ENCODE results near the gene EIPR1.
A peak's percentile ranks its signal among the peaks of the same experiment; 100 is the strongest.

EIPR1 gene

DNA sequence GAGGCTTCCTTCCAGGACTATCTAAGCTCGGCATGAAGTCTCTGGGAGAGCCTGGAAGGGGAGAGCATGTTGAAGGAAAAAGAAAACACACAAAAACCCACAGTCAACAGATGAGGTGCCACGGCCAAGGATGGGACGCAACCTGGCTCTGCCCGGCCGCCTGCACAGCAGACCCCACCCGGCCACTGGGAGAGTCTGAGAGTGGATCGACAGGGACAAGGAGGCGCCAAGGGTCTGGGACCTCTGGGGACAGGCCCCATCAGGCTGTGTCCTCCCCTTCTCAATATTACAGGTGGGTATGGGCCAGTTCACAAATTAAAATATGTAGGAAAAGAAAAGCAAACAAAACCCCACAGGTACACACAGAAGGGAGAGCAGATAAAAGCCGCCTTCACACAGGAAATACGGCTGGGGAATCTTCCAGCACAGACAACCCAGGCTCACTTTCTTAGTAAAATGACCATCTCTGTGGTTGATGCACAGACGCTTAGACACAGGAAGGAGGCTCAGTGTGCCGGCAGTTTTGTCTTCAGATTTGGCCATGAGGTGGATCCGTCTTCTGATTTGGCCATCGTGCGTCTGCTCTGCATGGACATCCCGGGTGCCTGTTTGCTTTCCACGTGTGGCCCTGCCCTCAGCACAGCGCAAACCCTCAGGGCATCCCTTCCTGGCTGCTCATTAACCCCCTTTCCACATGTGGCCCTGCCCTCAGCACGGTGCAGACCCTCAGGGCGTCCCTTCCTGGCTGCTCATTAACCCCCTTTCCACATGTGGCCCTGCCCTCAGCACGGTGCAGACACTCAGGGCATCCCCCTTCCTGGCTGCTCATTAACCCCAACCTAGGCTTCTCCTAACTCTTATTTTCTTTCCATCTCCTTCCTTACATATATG lies 138.4 kb downstream of the EIPR1 start:
- Histone ChIP-seq H3K27ac (ENCODE audit: insufficient read depth in 1 of 2, low read depth in 1 of 2, low read length in 2 of 2, poor library complexity in 1 of 2, severe bottlenecking in 2 of 2) (no peak overlapping the region), H3K36me3 (ENCODE audit: control insufficient read depth in 4 of 4, insufficient read depth in 4 of 4, low read length in 3 of 4) (peaks cover 0 to 8% (median 2%) of the 10 kb centered on the region in 4 experiments), H3K9me3 (ENCODE audit: control extremely low read depth in 1 of 5, control insufficient read depth in 4 of 5, insufficient read depth in 2 of 5, low read depth in 1 of 5, low read length in 4 of 5) (no peaks in the 10 kb centered on the region), H3K4me3 (ENCODE audit: control insufficient read depth in 1 of 7, extremely low read depth in 1 of 7, insufficient read depth in 4 of 7, low read depth in 2 of 7, low read length in 6 of 7) (no peak overlapping the region), H3K27me3 (replicated peaks in 2 of 5; ENCODE audit: control insufficient read depth in 4 of 5, insufficient read depth in 5 of 5, low read length in 4 of 5) (peaks cover 0 to 9% (median 2%) of the 10 kb centered on the region in 5 experiments), H3K4me1 (ENCODE audit: control extremely low read depth in 1 of 4, control insufficient read depth in 4 of 4, insufficient read depth in 4 of 4, low read length in 3 of 4) (peaks cover 6 to 20% (median 16%) of the 10 kb centered on the region in 4 experiments)
- 74% methylated on average over 17 of the region's 21 CpGs for WGBS (ENCODE audit: insufficient coverage)
- no peak for DNase-seq
- CTCF ChIA-PET: no interaction called here
- POLR2A ChIA-PET: no interaction called here

DNA sequence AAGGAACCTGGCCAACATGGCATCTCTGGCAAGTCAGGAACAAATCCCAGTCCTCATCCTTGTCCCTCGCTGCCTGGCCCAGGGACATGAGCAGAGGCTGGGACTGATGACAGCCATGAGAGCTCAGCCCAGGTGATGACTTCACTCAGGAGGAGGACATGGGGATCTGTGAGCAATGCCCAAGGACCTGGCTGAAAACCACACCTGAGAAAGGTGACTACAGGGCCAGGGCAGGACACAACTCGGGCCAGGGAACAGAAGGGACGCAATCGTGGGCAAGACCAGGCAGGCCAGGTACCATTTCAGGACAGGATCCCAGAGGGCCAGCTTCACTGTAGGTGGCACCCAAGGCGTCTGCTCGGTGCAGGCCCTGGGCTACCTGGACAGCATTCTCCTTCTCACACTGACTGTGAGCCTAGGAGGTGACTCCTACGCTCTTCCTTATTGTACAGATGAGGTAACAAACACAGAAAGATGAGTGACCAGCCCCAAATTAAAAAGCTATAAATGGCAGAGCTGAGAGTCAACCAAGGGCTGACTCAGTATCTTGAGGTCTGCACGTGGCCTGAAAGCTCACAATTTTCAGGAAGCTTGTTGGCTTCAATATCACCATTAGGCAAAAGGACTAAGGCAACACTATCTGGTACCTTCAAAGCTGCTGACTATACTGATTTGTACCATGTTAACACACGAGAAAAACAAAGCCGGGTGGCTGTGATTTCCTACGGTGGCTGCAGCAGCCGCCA lies 141.1 kb downstream of the EIPR1 start:
- ChIA-PET POLR2A (no interaction called here), CTCF (no interaction called here)
- H3K9me3 ChIP-seq (ENCODE audit: control extremely low read depth in 1 of 5, control insufficient read depth in 4 of 5, insufficient read depth in 2 of 5, low read depth in 1 of 5, low read length in 4 of 5): peaks cover 0 to 1% (median 0%) of the 10 kb centered on the region in 5 experiments
- no peak overlapping the region for H3K4me3 ChIP-seq (ENCODE audit: control insufficient read depth in 1 of 7, extremely low read depth in 1 of 7, insufficient read depth in 4 of 7, low read depth in 2 of 7, low read length in 6 of 7)
- WGBS (ENCODE audit: insufficient coverage): 94% methylated on average over 11 of the region's 12 CpGs
- H3K36me3 ChIP-seq (ENCODE audit: control insufficient read depth in 4 of 4, insufficient read depth in 4 of 4, low read length in 3 of 4): peaks cover 0 to 12% (median 7%) of the 10 kb centered on the region in 4 experiments
- no peak for DNase-seq
- H3K4me1 ChIP-seq (ENCODE audit: control extremely low read depth in 1 of 4, control insufficient read depth in 4 of 4, insufficient read depth in 4 of 4, low read length in 3 of 4): peaks cover 0 to under 1% (median under 1%) of the 10 kb centered on the region in 4 experiments
- H3K27ac ChIP-seq (ENCODE audit: insufficient read depth in 1 of 2, low read depth in 1 of 2, low read length in 2 of 2, poor library complexity in 1 of 2, severe bottlenecking in 2 of 2): no peak overlapping the region
- peaks cover 0 to 9% (median 2%) of the 10 kb centered on the region in 5 experiments for H3K27me3 ChIP-seq (replicated peaks in 2 of 5; ENCODE audit: control insufficient read depth in 4 of 5, insufficient read depth in 5 of 5, low read length in 4 of 5)

DNA sequence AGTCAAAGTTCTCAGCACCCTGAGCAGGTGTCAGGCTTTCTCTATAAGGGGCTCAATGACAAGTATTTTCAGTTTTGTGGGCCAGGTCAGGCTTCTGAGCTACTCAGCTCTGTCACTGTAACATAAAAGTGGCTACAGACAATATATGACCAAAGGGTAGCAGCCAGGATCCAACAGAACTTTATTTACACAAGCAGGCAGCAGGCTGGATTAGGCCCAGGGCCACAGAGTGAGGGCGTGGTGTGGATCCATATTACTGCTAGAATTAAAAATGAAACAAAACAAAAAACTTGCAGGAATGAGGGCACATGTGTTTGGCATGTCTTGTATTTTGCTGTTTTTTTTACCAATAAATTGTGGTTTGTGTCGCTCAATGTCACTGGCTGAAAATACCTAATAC lies 143.7 kb downstream of the EIPR1 start:
- Histone ChIP-seq H3K36me3 (ENCODE audit: control insufficient read depth in 4 of 4, insufficient read depth in 4 of 4, low read length in 3 of 4) (peaks cover 0 to 12% (median 7%) of the 10 kb centered on the region in 4 experiments), H3K4me3 (ENCODE audit: control insufficient read depth in 1 of 7, extremely low read depth in 1 of 7, insufficient read depth in 4 of 7, low read depth in 2 of 7, low read length in 6 of 7) (no peak overlapping the region), H3K27ac (ENCODE audit: insufficient read depth in 1 of 2, low read depth in 1 of 2, low read length in 2 of 2, poor library complexity in 1 of 2, severe bottlenecking in 2 of 2) (no peak overlapping the region), H3K4me1 (ENCODE audit: control extremely low read depth in 1 of 4, control insufficient read depth in 4 of 4, insufficient read depth in 4 of 4, low read length in 3 of 4) (no peaks in the 10 kb centered on the region), H3K9me3 (ENCODE audit: control extremely low read depth in 1 of 5, control insufficient read depth in 4 of 5, insufficient read depth in 2 of 5, low read depth in 1 of 5, low read length in 4 of 5) (peaks cover 1 to 20% (median 6%) of the 10 kb centered on the region in 5 experiments), H3K27me3 (replicated peaks in 2 of 5; ENCODE audit: control insufficient read depth in 4 of 5, insufficient read depth in 5 of 5, low read length in 4 of 5) (no peaks in the 10 kb centered on the region)
- ChIA-PET POLR2A (no interaction called here), CTCF (no interaction called here)
- no peak for DNase-seq
- WGBS (ENCODE audit: insufficient coverage): 100% methylated on average over 1 of the region's 2 CpGs

DNA sequence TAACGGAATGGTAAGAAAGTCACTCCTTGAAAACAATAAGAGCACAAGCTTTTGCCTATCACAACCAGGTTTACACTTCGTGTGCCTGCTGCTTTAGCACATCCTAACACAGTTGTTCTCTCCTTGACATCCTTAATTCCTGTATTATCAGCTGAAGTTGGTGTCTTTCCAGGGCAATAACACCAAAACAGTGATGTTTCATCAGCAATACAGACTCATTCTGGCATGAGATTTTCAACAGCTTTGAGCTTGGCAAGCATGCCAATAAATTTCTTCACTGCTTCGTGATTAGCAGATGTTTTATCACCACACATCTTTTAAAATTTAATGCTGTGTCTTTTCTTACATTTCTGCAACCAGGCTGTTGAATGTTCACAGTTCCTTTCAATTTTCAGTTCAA lies 148.4 kb downstream of the EIPR1 start:
- POLR2A ChIA-PET: no interaction called here
- no peaks in the 10 kb centered on the region for H3K27me3 ChIP-seq (replicated peaks in 2 of 5; ENCODE audit: control insufficient read depth in 4 of 5, insufficient read depth in 5 of 5, low read length in 4 of 5)
- peaks cover 0 to 7% (median 4%) of the 10 kb centered on the region in 4 experiments for H3K36me3 ChIP-seq (ENCODE audit: control insufficient read depth in 4 of 4, insufficient read depth in 4 of 4, low read length in 3 of 4)
- no peak for DNase-seq
- no peak overlapping the region for H3K27ac ChIP-seq (ENCODE audit: insufficient read depth in 1 of 2, low read depth in 1 of 2, low read length in 2 of 2, poor library complexity in 1 of 2, severe bottlenecking in 2 of 2)
- CTCF ChIA-PET: no interaction called here
- H3K4me3 ChIP-seq (ENCODE audit: control insufficient read depth in 1 of 7, extremely low read depth in 1 of 7, insufficient read depth in 4 of 7, low read depth in 2 of 7, low read length in 6 of 7): no peak overlapping the region
- H3K9me3 ChIP-seq (ENCODE audit: control extremely low read depth in 1 of 5, control insufficient read depth in 4 of 5, insufficient read depth in 2 of 5, low read depth in 1 of 5, low read length in 4 of 5): peaks cover 1 to 53% (median 13%) of the 10 kb centered on the region in 5 experiments
- 94% methylated on average over 2 of the region's 3 CpGs for WGBS (ENCODE audit: insufficient coverage)
- H3K4me1 ChIP-seq (ENCODE audit: control extremely low read depth in 1 of 4, control insufficient read depth in 4 of 4, insufficient read depth in 4 of 4, low read length in 3 of 4): no peaks in the 10 kb centered on the region

DNA sequence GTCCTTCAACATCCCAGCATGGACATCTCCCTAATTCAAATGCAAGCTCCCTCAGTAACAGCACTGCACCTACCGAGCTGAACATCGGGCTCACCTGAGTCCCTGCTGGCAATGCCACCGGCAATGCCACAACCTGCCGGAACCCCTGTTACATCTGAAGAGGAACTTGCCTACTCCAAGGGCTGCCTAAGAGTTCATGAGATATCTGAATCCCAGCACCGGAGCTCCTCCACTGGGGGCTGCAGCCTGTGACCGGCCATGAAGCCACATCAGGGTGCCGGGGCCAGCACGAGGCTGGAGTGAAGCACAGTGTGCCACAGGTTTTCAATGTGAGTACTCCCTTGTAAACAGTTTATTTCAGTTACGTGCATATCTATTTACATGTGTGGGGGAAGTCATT lies 152.9 kb downstream of the EIPR1 start:
- Histone ChIP-seq H3K4me1 (ENCODE audit: control extremely low read depth in 1 of 4, control insufficient read depth in 4 of 4, insufficient read depth in 4 of 4, low read length in 3 of 4) (peaks cover 0 to 4% (median 0%) of the 10 kb centered on the region in 4 experiments), H3K9me3 (ENCODE audit: control extremely low read depth in 1 of 5, control insufficient read depth in 4 of 5, insufficient read depth in 2 of 5, low read depth in 1 of 5, low read length in 4 of 5) (peaks cover 0 to 70% (median 28%) of the 10 kb centered on the region in 5 experiments), H3K4me3 (ENCODE audit: control insufficient read depth in 1 of 7, extremely low read depth in 1 of 7, insufficient read depth in 4 of 7, low read depth in 2 of 7, low read length in 6 of 7) (no peak overlapping the region), H3K27ac (ENCODE audit: insufficient read depth in 1 of 2, low read depth in 1 of 2, low read length in 2 of 2, poor library complexity in 1 of 2, severe bottlenecking in 2 of 2) (no peak overlapping the region), H3K36me3 (ENCODE audit: control insufficient read depth in 4 of 4, insufficient read depth in 4 of 4, low read length in 3 of 4) (peaks cover 0 to 4% (median 2%) of the 10 kb centered on the region in 4 experiments), H3K27me3 (replicated peaks in 2 of 5; ENCODE audit: control insufficient read depth in 4 of 5, insufficient read depth in 5 of 5, low read length in 4 of 5) (no peaks in the 10 kb centered on the region)
- DNase-seq: no peak
- 81% methylated on average over 7 of the region's 9 CpGs for WGBS (ENCODE audit: insufficient coverage)
- CTCF ChIA-PET: no interaction called here
- POLR2A ChIA-PET: no interaction called here

DNA sequence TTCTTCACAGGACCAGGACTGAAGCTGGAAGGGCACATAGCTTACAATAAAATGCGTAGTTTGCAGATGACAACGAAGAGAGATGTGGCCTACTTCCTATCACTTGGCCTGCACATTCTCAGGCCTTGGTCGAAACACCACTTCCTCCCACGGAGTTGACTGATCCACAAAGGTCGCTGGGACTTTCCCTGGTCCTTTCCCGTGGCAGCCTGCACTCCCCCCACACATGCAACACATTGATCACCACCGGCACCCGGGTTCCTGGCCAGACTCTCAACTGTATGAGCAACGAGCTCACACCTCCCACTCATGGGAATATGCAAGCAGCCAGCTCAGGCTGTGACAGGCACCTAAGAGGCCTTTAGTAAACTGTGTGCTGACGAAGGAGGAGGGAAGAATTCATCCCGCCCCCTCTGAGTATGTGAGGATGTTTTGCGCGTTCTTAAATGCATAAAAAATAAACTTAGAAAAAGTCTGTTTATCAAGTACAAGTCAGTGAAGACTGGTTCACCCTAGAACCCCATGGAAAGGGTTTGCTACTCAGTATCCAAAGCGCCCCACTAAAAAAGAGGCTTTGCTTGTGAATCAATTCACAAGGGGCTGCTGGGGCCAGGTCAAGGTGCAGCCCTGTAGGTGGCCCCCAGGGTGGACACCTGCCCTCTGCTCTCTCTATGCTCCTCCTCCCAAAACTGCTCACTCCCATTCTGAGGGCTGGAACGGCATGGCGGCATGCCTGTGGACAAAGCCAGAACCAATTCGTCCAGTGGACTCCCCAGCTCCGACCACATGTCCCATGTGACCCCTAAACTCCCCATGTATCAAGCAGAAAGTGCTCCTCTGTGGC lies 154.3 kb downstream of the EIPR1 start:
- POLR2A ChIA-PET: no interaction called here
- H3K36me3 ChIP-seq (ENCODE audit: control insufficient read depth in 4 of 4, insufficient read depth in 4 of 4, low read length in 3 of 4): peaks cover 0 to 4% (median 2%) of the 10 kb centered on the region in 4 experiments
- H3K4me3 ChIP-seq (ENCODE audit: control insufficient read depth in 1 of 7, extremely low read depth in 1 of 7, insufficient read depth in 4 of 7, low read depth in 2 of 7, low read length in 6 of 7): no peak overlapping the region
- peaks cover 0 to 4% (median 0%) of the 10 kb centered on the region in 4 experiments for H3K4me1 ChIP-seq (ENCODE audit: control extremely low read depth in 1 of 4, control insufficient read depth in 4 of 4, insufficient read depth in 4 of 4, low read length in 3 of 4)
- peaks cover 0 to 61% (median 23%) of the 10 kb centered on the region in 5 experiments for H3K9me3 ChIP-seq (ENCODE audit: control extremely low read depth in 1 of 5, control insufficient read depth in 4 of 5, insufficient read depth in 2 of 5, low read depth in 1 of 5, low read length in 4 of 5)
- no peak overlapping the region for H3K27ac ChIP-seq (ENCODE audit: insufficient read depth in 1 of 2, low read depth in 1 of 2, low read length in 2 of 2, poor library complexity in 1 of 2, severe bottlenecking in 2 of 2)
- DNase-seq: peak in 1 of 3 donors; percentile 4
- CTCF ChIA-PET: no interaction called here
- no peaks in the 10 kb centered on the region for H3K27me3 ChIP-seq (replicated peaks in 2 of 5; ENCODE audit: control insufficient read depth in 4 of 5, insufficient read depth in 5 of 5, low read length in 4 of 5)
- WGBS (ENCODE audit: insufficient coverage): 92% methylated on average over 14 of the region's 18 CpGs
